Stimulated activated naive CD4-positive, alpha-beta T cell (primary cell): ENCODE measurements around the gene SYT11.
"Not testable (repeated sequence)": the region's sequence is repeated elsewhere in the genome, so short reads cannot be mapped to it uniquely, and the experiment has no call there.

Experiments
- DNase-seq, 6 experiments: peaks; one replicate each; lab custom pipeline; 2025; lab: John Stamatoyannopoulos, UW

SYT11 gene, protein sequence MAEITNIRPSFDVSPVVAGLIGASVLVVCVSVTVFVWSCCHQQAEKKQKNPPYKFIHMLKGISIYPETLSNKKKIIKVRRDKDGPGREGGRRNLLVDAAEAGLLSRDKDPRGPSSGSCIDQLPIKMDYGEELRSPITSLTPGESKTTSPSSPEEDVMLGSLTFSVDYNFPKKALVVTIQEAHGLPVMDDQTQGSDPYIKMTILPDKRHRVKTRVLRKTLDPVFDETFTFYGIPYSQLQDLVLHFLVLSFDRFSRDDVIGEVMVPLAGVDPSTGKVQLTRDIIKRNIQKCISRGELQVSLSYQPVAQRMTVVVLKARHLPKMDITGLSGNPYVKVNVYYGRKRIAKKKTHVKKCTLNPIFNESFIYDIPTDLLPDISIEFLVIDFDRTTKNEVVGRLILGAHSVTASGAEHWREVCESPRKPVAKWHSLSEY

DNA sequence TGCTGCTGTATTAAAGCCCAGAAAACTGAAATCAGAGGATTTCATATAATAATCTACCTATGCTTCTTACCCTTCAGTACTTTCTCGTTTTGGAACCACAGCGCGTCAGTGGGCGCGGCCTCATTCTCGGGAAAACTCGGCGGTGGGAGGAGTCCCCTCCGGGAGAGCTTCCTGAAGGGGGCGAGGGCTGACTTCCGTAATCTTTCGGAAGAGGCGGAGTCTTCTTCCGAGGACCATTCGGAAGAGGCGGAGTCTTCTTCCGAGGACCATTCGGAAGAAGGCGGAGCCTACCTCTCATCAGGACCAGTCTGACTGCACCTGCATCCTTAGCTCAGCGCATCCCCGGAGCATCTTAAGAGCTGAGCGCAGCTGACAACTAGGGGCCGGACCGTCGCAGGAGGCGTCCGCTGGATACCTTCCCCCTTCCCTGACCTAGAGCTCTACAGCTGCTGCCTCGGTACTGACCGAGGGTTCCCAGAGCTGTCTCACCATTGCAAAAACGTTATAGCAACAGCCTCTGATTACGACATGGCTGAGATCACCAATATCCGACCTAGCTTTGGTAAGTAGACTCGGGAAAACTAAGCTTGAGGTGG lies at the start of gene SYT11:
Gene SYT11 (plus strand): TSS at position 334 of the 596 bp plus-strand sequence. CDS start 195 bp downstream, at position 529.
- DNase-seq: peak; percentile 83 to 93 (median 88)

GRCh38 chr1:155812878-155813277 lies 46.5 kb upstream of the SYT11 start:
- no peak for DNase-seq

- DNase-seq: no peak
These were observed 45.7 kb upstream of the SYT11 start for GRCh38 chr1:155813672-155814071.

DNA sequence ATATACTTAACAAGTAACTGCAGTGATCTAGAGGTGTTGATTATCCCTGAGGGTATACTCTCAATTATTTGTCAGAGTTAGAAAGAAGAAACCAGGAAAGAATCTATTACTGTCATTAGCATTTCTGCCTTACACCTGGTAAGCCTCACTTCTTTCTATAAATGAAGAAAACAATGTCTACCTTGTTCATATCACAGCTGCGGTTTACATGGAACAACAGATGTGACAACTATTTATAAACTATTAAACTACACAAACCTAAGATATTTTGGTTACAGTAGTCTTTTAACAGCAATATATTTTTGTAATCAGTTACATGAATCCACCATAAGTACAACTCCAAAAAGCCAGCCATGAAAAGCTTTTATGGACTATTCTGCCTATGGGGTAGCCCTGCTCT lies 43.0 kb upstream of the SYT11 start:
- no peak for DNase-seq

- no peak for DNase-seq
These were observed 31.9 kb upstream of the SYT11 start for GRCh38 chr1:155827450-155827849.

- DNase-seq: no peak
These were observed 27.9 kb upstream of the SYT11 start for GRCh38 chr1:155831279-155831976.

DNA sequence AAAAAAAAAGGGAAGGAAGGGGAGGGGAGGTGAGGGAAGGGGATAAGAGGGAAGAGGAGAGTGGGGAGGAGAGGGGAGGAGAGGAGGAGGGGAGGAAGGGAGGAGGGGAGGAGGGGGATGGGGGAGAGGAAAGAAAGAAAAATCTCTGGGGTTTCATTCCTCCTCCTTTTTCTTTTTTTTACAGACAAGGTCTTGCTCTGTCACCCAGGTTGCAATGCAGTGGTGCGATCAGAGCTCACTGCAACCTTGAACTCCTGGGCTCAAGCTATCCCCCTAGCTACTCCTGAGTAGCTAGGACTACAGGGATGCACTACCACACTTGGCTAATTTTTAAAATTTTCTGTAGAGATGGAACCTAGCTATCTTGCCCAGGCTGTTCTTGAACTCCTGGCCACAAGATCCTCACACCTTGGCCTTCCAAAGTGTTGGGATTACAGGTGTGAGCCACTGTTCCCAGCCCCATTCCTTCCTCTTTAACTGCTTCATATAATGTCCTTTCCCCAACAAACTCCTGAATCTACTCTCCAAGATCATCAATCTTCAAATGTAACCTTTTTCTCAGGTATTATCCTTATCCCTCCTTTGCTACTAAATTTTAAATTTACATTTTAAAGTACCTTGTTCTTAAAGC lies 25.6 kb upstream of the SYT11 start:
- no peak for DNase-seq

DNA sequence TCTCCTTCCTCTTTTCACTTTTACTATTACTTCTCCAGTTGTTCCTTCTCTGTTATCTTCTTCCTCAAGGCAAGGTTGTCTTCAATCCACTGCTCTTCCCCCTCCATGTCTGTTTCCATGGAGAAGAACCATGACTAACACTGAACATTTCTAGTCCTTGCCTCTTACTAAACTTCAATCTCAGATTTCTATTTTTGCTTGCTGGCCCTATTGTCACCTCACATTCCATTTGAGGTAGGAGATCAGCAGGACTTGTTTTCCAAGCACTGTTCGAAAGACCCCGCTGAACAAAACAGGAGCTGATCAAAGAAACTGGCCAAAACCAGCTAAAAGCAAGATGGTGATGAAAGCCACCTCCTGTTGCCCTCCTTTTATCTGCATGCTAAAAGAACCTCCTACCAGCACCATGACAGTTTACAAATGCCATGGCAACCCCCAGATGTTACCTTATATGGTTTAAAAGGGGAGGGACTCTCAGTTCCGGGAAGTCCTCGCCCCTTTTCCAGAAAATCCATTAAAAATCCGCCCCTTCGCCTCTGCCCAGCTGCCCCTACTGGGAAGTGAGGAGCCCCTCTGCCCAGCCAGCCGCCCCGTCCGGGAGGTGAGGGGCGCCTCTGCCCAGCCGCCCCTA lies 25.0 kb upstream of the SYT11 start:
- DNase-seq: no peak

- DNase-seq: not testable (repeated sequence)
These were observed 24.4 kb upstream of the SYT11 start for GRCh38 chr1:155834927-155835399.

- no peak for DNase-seq
These were observed 23.8 kb upstream of the SYT11 start for GRCh38 chr1:155835548-155835947.

DNA sequence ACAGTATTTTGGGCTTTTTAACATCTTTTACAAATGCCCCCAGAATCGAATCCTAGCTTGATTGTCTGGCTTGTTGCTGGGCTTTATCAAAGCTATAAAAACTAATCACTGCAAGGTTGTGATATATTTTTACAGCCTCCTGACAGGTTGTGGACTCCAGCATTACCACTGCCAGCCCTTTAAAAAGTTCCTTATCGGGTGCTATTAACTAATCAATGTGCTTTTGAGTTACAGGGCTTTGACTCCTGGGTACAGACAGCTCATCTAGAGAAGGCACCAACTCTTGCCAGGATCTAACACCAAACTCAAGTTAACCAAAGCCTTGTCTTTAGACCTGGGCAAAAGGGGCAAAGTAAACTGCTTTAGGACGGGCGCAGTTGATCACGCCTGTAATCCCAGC lies 19.0 kb upstream of the SYT11 start:
- DNase-seq: no peak

- no peak for DNase-seq
These were observed 14.4 kb upstream of the SYT11 start for GRCh38 chr1:155844860-155845421.

- no peak for DNase-seq
These were observed 11.4 kb upstream of the SYT11 start for GRCh38 chr1:155847823-155848529.

DNA sequence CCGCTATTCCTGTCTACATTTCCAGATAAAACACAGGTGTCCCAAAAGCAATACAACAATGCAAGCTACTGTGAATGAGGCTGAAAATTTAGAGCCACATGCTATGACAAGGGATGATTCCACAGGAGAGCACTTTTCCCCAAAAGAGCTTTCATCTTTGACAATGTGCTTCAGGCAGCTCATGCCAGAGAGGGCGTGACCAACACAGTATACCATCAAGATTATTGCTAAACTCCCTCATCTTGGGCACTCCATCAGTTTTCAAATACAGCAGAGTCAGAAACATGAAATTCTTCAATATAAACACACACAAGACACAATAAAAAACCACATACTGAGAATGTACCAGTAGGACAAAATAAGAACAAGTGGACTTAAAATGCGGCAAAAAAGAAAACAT lies 9.0 kb upstream of the SYT11 start:
- no peak for DNase-seq

DNA sequence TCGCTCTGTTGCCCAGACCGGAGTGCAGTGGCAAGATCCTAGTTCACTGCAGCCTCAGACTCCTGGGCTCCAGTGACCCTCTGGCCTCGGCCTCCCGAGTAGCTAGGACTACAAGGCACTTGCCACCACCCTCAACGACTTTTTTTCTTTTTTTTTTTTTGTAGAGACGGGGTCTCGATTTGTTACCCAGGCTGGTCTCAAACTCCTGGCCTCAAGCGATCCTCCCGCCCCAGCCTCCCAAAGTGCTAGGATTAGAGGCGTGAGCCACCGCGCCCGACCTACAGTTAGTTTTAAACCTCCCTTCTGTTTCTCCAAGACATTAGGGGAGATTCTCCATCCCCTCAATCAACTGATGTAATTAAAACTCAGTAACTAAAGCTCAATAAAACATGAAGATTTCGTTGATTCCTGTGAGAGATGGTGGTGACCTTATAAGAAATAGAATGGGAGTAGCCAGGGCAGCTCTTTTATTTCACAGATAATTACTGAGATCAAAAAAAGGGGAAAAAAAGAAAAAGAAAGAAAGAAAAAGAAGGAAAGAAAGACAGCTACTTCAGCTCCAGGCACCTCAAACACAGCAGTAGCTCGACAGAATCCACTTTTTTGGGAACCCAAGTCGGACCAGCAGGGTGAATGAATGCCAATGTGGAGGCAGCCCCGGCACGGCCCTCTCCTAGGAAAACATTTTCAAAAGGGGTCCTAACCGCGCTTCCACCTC lies 3.0 kb upstream of the SYT11 start:
- DNase-seq: no peak

DNA sequence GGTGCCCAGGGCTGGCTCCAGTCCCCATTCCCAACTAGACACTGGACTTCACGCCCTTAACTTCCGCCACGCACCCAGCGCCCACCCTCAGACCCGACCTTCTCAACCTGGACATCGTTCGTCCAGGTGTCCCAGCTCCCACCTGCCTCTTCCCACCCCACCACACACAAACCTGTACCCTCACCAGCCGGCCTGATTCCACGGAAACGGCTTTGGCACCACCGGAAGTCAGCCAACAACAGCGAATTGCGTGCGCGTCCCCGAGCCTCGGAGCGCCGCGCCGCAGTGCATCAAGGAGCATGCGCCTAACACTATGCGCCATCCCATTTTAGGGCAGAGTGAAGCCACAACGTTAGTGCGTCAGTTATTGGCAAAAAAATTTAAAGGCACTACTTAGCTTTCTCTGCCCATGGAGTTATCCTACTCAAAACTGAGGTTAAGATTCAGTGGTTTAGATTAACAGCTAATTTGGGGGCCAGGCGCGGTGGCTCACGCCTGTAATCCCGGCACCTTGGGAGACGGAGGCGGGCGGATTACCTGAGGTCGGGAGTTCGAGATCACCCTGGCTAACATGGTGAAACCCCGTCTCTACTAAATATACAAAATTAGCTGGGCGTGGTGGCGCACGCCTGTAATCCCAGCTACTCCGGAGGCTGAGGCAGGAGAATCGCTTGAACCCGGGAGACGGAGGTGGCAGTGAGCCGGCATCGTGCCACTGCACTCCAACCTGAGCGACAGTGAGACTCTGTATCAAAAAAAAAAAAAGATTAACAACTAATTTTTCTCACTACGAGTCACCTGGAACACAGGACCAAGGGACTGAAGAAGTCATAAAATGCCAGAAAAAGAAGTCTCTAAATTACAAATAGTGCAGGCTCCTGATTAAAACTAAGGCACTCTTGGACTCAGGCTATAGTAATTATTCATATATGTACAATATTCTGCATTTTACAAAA lies 2.1 kb upstream of the SYT11 start, which contains the start of gene GON4L:
Gene GON4L (minus strand): TSS at position 240 of the 956 bp plus-strand sequence. CDS start 3,434 bp downstream, outside the sequence.
- peak; percentile 72 to 90 (median 84) for DNase-seq

DNA sequence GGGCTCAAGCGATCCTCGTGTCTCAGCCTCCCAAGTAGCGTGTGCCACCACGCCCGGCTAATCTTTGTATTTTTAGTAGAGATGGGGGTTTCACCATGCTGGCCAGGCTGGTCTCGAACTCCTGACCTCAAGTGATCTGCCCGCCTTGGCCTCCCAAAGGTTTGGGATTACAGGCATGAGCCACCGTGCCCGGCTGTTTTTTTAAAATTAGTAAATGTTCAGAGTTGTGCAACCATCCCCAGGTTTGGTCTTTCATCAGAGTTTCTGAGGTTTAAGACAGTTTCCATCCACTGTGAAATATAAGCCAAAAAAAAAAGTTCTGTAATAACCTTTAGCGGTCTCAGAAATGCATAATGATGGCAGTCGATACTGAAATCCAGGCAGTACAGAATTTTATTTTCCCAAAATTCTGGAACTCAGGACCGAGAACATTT lies 550 bp upstream of the SYT11 start:
- no peak for DNase-seq
